ENCODE results near the gene TTC34.

GRCh38 chr1:2804628-2805351 lies 3.3 kb upstream of the TTC34 start:
- no peak for TF ChIP-seq CTCF (optimal IDR thresholded peaks at IDR 0.05 in 1 of 3, IDR thresholded peaks at IDR 0.05 in 1 of 3, conservative IDR thresholded peaks at IDR 0.05 in 1 of 3; ENCODE audit: extremely low read depth in 1 of 3, insufficient read depth in 2 of 3, low read length in 3 of 3)
- TF ChIP-seq EZH2 (IDR thresholded peaks at IDR 0.05; ENCODE audit: low read length), result no peak
